ENCODE results near the gene GPC6.

GPC6 gene

GRCh38 chr13:93296584-93296983 lies 70.0 kb downstream of the GPC6 start:
- Histone ChIP-seq H3K36me3 (replicated peaks; ENCODE audit: insufficient read depth, low read length) (no peaks in the 10 kb centered on the region), H3K79me2 (ENCODE audit: low read length) (no peaks in the 10 kb centered on the region), H3F3A (ENCODE audit: insufficient read depth, low read length) (no peaks in the 10 kb centered on the region), H4K20me1 (ENCODE audit: insufficient read depth, low read length) (no peaks in the 10 kb centered on the region), H3K9ac (ENCODE audit: low read length) (no peak overlapping the region), H3K9me3 (replicated peaks; ENCODE audit: insufficient read depth, low read length) (no peaks in the 10 kb centered on the region), H3K4me1 (ENCODE audit: low read length) (no peaks in the 10 kb centered on the region), H3K9me2 (replicated peaks; ENCODE audit: insufficient read depth, low read length) (no peaks in the 10 kb centered on the region), H3K4me2 (ENCODE audit: low read depth, low read length) (no peak overlapping the region), H3K27me3 (replicated peaks; ENCODE audit: insufficient read depth, low read length) (no peaks in the 10 kb centered on the region), H3K27ac (ENCODE audit: low read length) (no peak overlapping the region), H3K4me3 (ENCODE audit: low read length) (no peak overlapping the region), H2AFZ (ENCODE audit: low read length) (no peak overlapping the region)
- DNase-seq = no peak
- TF ChIP-seq EZH2 (optimal IDR thresholded peaks at IDR 0.05; ENCODE audit: low read depth, low read length) = no peak
- no peak for TF ChIP-seq EZH2phosphoT487 (IDR thresholded peaks at IDR 0.05; ENCODE audit: low read length)
- no peak for TF ChIP-seq CTCF (IDR thresholded peaks at IDR 0.05; ENCODE audit: low read length)

GRCh38 chr13:93298713-93299112 lies 72.1 kb downstream of the GPC6 start:
- H3K9me3 ChIP-seq (replicated peaks; ENCODE audit: insufficient read depth, low read length) = no peaks in the 10 kb centered on the region
- H3K79me2 ChIP-seq (ENCODE audit: low read length) = no peaks in the 10 kb centered on the region
- no peak for TF ChIP-seq EZH2 (optimal IDR thresholded peaks at IDR 0.05; ENCODE audit: low read depth, low read length)
- TF ChIP-seq EZH2phosphoT487 (IDR thresholded peaks at IDR 0.05; ENCODE audit: low read length) = no peak
- TF ChIP-seq CTCF (IDR thresholded peaks at IDR 0.05; ENCODE audit: low read length) = no peak
- no peak overlapping the region for H3K4me2 ChIP-seq (ENCODE audit: low read depth, low read length)
- no peak for DNase-seq
- H3K27ac ChIP-seq (ENCODE audit: low read length) = no peak overlapping the region
- no peaks in the 10 kb centered on the region for H3K9me2 ChIP-seq (replicated peaks; ENCODE audit: insufficient read depth, low read length)
- no peak overlapping the region for H2AFZ ChIP-seq (ENCODE audit: low read length)
- H3K9ac ChIP-seq (ENCODE audit: low read length) = no peak overlapping the region
- H3F3A ChIP-seq (ENCODE audit: insufficient read depth, low read length) = no peaks in the 10 kb centered on the region
- H3K36me3 ChIP-seq (replicated peaks; ENCODE audit: insufficient read depth, low read length) = no peaks in the 10 kb centered on the region
- no peaks in the 10 kb centered on the region for H4K20me1 ChIP-seq (ENCODE audit: insufficient read depth, low read length)
- no peaks in the 10 kb centered on the region for H3K4me1 ChIP-seq (ENCODE audit: low read length)
- no peaks in the 10 kb centered on the region for H3K27me3 ChIP-seq (replicated peaks; ENCODE audit: insufficient read depth, low read length)
- no peak overlapping the region for H3K4me3 ChIP-seq (ENCODE audit: low read length)

- Histone ChIP-seq H3K27me3 (replicated peaks; ENCODE audit: insufficient read depth, low read length) (no peaks in the 10 kb centered on the region), H3F3A (ENCODE audit: insufficient read depth, low read length) (no peaks in the 10 kb centered on the region), H4K20me1 (ENCODE audit: insufficient read depth, low read length) (no peaks in the 10 kb centered on the region), H3K9me3 (replicated peaks; ENCODE audit: insufficient read depth, low read length) (no peaks in the 10 kb centered on the region), H3K27ac (ENCODE audit: low read length) (no peak overlapping the region), H3K4me3 (ENCODE audit: low read length) (no peak overlapping the region), H3K4me2 (ENCODE audit: low read depth, low read length) (no peak overlapping the region), H3K4me1 (ENCODE audit: low read length) (no peaks in the 10 kb centered on the region), H3K79me2 (ENCODE audit: low read length) (no peaks in the 10 kb centered on the region), H3K36me3 (replicated peaks; ENCODE audit: insufficient read depth, low read length) (no peaks in the 10 kb centered on the region), H3K9me2 (replicated peaks; ENCODE audit: insufficient read depth, low read length) (no peaks in the 10 kb centered on the region), H2AFZ (ENCODE audit: low read length) (no peak overlapping the region), H3K9ac (ENCODE audit: low read length) (no peak overlapping the region)
- TF ChIP-seq CTCF (IDR thresholded peaks at IDR 0.05; ENCODE audit: low read length) (no peak), EZH2phosphoT487 (IDR thresholded peaks at IDR 0.05; ENCODE audit: low read length) (no peak), EZH2 (optimal IDR thresholded peaks at IDR 0.05; ENCODE audit: low read depth, low read length) (no peak)
- no peak for DNase-seq
These were observed 77.5 kb downstream of the GPC6 start for GRCh38 chr13:93304134-93304533.
